BLaER1 treated with 17β-estradiol and CSF1 and Interleukin-3, amounts not matched to agents 10 nM and 100 nM (cell line): ENCODE measurements around the gene OSBPL10.
"Not testable (repeated sequence)": the region's sequence is repeated elsewhere in the genome, so short reads cannot be mapped to it uniquely, and the experiment has no call there.

Source experiments
- H3K27ac ChIP-seq, 11 experiments: shearing (Covaris generic); formaldehyde crosslinking; 2 replicates each; pipeline ENCODE4 v1.8.1; 2022
- H3K27me3 ChIP-seq, 11 experiments: shearing (Covaris generic); formaldehyde crosslinking; 2 replicates each; pipeline ENCODE4 v1.8.1; 2022
- H3K36me3 ChIP-seq, 11 experiments: shearing (Covaris generic); formaldehyde crosslinking; 2 replicates each; pipeline ENCODE4 v1.8.1; 2022
- H3K4me1 ChIP-seq, 10 experiments: shearing (Covaris generic); formaldehyde crosslinking; 2 replicates each; pipeline ENCODE4 v1.8.1; 2022
- H3K4me2 ChIP-seq, 11 experiments: shearing (Covaris generic); formaldehyde crosslinking; 2 replicates each; pipeline ENCODE4 v1.8.1; 2022
- H3K4me3 ChIP-seq, 10 experiments: shearing (Covaris generic); formaldehyde crosslinking; 2 replicates each; pipeline ENCODE4 v1.8.1; 2022
- H3K9ac ChIP-seq, 11 experiments: shearing (Covaris generic); formaldehyde crosslinking; 2 replicates each; pipeline ENCODE4 v1.8.1; 2022
- H3K9me3 ChIP-seq, 11 experiments: shearing (Covaris generic); formaldehyde crosslinking; replicated peaks in 1 of 11; 2 replicates each; pipeline ENCODE4 v1.8.1; 2022
- H4K20me1 ChIP-seq, 11 experiments: shearing (Covaris generic); formaldehyde crosslinking; 2 replicates each; pipeline ENCODE4 v1.8.1; 2022
- Cebpa-rat ChIP-seq, 11 experiments: shearing (Covaris generic); IDR thresholded peaks; 2 replicates each; pipeline ENCODE4 v1.8.1; 2022

The OSBPL10 gene

DNA sequence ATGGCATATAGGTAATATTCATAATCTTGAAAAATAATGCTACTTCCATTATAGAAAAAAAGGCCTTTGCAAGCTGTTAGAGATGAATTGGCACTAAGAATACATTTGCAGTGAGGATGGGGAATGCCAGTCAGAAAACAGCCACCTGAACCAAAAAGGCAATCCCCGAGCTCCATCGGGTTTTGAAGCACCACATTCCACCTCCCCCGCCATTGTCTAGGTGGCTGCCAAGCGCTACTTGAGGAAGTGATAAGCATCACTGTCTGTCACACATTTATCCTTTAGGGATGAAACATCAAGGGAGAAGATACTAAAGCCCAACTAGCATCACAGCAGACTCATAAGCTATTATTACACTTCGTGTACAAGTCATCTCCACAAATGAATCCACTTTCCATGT lies 112.8 kb downstream of the OSBPL10 start:
- Histone ChIP-seq H3K9me3 (peaks cover 0 to 8% (median 5%) of the 10 kb centered on the region in 11 experiments; a peak in 5 of 22 replicates), H3K4me1 (no peaks in the 10 kb centered on the region), H3K27me3 (no peaks in the 10 kb centered on the region), H3K9ac (no peak overlapping the region), H3K4me2 (no peak overlapping the region), H4K20me1 (no peaks in the 10 kb centered on the region), H3K4me3 (no peak overlapping the region), H3K36me3 (no peaks in the 10 kb centered on the region), H3K27ac (no peak overlapping the region)
- no peak for TF ChIP-seq Cebpa-rat (IDR thresholded peaks at IDR 0.05)

DNA sequence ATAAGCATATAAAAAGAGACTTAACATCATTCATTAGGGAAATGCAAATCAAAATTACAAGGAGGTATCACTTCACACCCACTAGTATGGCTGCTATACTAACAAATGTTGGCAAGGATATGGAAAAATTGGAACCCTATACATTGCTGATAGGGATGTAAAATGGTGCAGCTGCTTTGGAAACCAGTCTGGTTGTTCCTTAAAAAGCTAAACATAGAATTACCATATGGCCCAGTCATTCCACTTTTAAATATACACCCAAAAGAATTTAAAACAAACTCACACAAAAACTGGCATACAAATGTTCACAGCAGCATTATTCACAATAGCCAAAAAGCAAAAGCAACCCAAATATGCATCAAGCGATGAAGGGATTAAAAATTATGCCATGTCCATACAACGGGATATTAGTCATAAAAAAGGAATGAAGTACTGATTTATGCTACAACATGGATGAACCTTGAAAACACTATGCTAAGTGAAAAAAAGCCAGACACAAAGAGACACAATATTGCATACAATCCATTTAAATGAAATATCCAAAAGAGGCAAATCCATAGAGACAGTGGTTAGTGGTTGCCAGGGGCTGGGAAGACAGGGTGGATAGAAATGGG lies 118.3 kb downstream of the OSBPL10 start:
- Histone ChIP-seq H3K4me1 (no peaks in the 10 kb centered on the region), H3K4me3 (no peak overlapping the region), H3K27ac (no peak overlapping the region), H4K20me1 (no peaks in the 10 kb centered on the region), H3K9me3 (no peaks in the 10 kb centered on the region), H3K36me3 (no peaks in the 10 kb centered on the region), H3K9ac (no peak overlapping the region), H3K4me2 (no peak overlapping the region), H3K27me3 (no peaks in the 10 kb centered on the region)
- no peak for TF ChIP-seq Cebpa-rat (IDR thresholded peaks at IDR 0.05)

DNA sequence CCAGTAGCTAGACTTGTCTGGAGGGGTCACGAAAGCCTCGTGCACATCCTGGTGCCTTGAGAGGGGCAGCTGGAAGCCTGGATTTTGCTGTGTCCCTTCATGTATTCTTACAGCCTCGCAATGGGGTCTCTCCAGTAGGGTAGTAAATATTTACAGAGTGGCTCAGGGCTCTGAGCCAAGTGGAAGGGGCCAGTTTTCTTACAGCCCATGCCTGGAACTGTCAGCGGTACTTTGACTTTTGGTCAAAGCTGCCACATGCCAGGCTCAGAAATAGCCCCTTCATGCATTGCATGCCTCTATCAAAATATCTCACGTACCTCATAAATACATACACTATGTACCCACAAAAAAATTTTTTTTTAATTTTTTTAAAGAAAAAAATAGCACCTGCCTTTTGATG lies 119.2 kb downstream of the OSBPL10 start:
- Histone ChIP-seq H4K20me1 (no peaks in the 10 kb centered on the region), H3K36me3 (no peaks in the 10 kb centered on the region), H3K9me3 (no peaks in the 10 kb centered on the region), H3K27me3 (no peaks in the 10 kb centered on the region), H3K27ac (no peak overlapping the region), H3K4me2 (no peak overlapping the region), H3K4me3 (no peak overlapping the region), H3K4me1 (no peaks in the 10 kb centered on the region), H3K9ac (no peak overlapping the region)
- no peak for TF ChIP-seq Cebpa-rat (IDR thresholded peaks at IDR 0.05)

DNA sequence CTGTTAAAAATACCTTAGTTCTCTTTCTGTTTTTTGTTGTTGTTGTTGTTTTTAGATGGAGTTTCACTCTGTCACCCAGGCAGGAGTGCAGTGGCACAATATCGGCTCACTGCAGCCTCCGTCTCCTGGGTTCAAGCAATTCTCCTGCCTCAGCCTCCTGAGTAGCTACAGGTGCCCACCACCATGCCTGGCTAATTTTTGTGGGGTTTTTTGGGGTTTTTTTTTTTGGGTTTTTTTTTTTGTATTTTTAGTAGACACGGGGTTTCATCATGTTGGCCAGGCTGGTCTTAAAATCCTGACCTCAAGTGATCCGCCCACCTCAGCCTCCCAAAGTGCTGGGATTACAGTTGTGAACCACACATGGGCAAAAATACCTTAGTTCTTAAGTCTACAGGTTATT lies 120.4 kb downstream of the OSBPL10 start:
- not testable (repeated sequence) for H3K4me3 ChIP-seq, H3K4me1 ChIP-seq, H3K27ac ChIP-seq, H4K20me1 ChIP-seq, H3K36me3 ChIP-seq, H3K9ac ChIP-seq, H3K9me3 ChIP-seq, H3K27me3 ChIP-seq, H3K4me2 ChIP-seq

DNA sequence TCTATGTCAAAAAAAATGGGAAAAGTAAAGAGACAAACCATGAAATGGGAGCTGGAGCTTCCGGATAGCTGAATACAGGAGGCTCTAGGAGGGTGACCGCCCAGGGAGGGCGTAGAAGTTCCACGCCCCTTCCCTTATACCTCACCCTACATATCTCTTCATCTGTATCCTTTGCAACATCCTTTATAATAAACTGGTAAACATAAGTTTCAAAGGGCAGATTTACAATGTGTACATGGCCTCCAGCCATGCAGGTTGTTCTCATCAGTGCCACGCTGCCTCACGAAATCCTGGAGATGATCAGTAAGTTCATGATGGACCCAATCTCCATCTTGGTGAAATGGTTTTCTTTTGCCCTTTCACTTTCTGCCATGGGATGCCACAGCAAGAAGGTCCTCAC lies 121.8 kb downstream of the OSBPL10 start:
- Histone ChIP-seq H3K27me3 (no peaks in the 10 kb centered on the region), H3K9me3 (no peaks in the 10 kb centered on the region), H3K9ac (no peak overlapping the region), H3K27ac (no peak overlapping the region), H3K4me3 (no peak overlapping the region), H3K4me1 (peaks cover 0 to under 1% (median 0%) of the 10 kb centered on the region in 10 experiments; a peak in 2 of 20 replicates), H3K36me3 (no peaks in the 10 kb centered on the region), H4K20me1 (no peaks in the 10 kb centered on the region), H3K4me2 (no peak overlapping the region)
- no peak for TF ChIP-seq Cebpa-rat (IDR thresholded peaks at IDR 0.05)

DNA sequence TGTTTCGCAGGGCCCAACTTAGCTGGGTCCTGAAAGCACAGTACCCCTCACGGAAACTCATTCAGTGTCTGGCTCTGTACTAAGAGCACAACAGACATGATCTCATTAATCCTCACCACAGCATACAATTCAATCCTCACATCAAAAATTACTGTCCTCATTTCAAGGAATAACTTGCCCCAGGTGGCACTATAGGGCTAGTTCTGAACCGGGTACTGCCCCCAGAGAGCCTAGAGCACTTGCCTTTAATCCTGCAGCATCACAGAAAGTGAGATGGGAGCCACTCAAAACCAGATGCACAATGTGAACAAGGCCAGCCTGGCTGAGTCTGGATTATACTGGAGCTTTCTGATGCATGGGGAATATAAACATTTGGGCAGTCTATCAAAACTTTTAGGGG lies 122.6 kb downstream of the OSBPL10 start:
- H3K4me3 ChIP-seq, result no peak overlapping the region
- no peak for TF ChIP-seq Cebpa-rat (IDR thresholded peaks at IDR 0.05)
- H3K27me3 ChIP-seq, result no peaks in the 10 kb centered on the region
- no peaks in the 10 kb centered on the region for H3K9me3 ChIP-seq
- no peak overlapping the region for H3K27ac ChIP-seq
- no peaks in the 10 kb centered on the region for H4K20me1 ChIP-seq
- no peak overlapping the region for H3K9ac ChIP-seq
- peaks cover 0 to 8% (median 4%) of the 10 kb centered on the region in 10 experiments; a peak in 12 of 20 replicates for H3K4me1 ChIP-seq
- H3K36me3 ChIP-seq, result no peaks in the 10 kb centered on the region
- H3K4me2 ChIP-seq, result no peak overlapping the region

DNA sequence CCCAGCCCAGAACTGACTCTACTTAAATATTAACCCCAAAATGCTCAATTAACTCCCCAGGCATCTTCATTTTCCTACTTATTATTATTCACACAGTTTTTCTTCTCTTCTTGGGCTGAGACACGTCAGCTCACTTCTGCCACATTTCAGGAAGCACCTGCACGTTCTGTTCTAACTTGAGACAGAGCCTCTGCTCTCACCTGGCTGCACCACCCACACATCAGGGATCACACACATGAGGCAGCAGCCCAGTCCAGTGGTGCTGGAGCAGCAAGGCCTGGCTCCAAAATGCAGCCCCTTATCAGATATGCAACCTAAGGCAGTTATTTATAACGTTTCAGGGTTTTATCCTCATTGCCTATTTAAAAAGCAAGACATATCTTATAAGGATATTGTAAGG lies 127.5 kb downstream of the OSBPL10 start:
- Histone ChIP-seq H3K4me3 (no peak overlapping the region), H3K36me3 (no peaks in the 10 kb centered on the region), H3K4me2 (peak overlapping the region in 8 of 11 experiments; percentile 12 to 58 (median 37); a peak in 12 of 22 replicates), H3K27ac (no peak overlapping the region), H3K27me3 (no peaks in the 10 kb centered on the region), H3K9me3 (no peaks in the 10 kb centered on the region), H3K4me1 (peaks cover 0 to 29% (median 12%) of the 10 kb centered on the region in 10 experiments; a peak in 12 of 20 replicates), H4K20me1 (no peaks in the 10 kb centered on the region), H3K9ac (no peak overlapping the region)
- no peak for TF ChIP-seq Cebpa-rat (IDR thresholded peaks at IDR 0.05)

DNA sequence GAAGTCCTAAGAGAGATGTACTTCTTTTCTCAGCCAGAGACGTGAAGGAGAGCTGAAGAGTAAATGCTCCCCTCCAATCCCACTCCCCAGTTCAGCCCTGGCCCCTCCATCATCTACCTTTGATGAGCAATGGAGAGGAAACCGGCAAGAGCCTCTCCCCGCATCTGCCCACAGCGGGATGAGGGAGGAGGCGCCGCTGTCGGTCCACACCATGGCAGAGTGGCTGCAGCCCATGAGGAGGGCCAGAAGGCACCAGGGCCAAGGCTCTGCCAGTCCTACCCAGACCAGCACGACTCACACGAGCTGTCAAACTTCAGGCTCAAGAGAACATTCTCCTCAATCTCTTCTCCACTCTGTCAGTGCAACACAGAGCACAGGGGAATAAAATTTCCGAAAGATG lies 129.8 kb downstream of the OSBPL10 start:
- Histone ChIP-seq H3K9me3 (no peaks in the 10 kb centered on the region), H3K36me3 (no peaks in the 10 kb centered on the region), H3K9ac (no peak overlapping the region), H3K4me1 (peaks cover 0 to 29% (median 12%) of the 10 kb centered on the region in 10 experiments; a peak in 12 of 20 replicates), H3K4me2 (peak overlapping the region in 5 of 11 experiments; percentile 8 to 58 (median 34); a peak in 11 of 22 replicates), H3K27ac (no peak overlapping the region), H4K20me1 (no peaks in the 10 kb centered on the region), H3K4me3 (no peak overlapping the region), H3K27me3 (no peaks in the 10 kb centered on the region)
- no peak for TF ChIP-seq Cebpa-rat (IDR thresholded peaks at IDR 0.05)

DNA sequence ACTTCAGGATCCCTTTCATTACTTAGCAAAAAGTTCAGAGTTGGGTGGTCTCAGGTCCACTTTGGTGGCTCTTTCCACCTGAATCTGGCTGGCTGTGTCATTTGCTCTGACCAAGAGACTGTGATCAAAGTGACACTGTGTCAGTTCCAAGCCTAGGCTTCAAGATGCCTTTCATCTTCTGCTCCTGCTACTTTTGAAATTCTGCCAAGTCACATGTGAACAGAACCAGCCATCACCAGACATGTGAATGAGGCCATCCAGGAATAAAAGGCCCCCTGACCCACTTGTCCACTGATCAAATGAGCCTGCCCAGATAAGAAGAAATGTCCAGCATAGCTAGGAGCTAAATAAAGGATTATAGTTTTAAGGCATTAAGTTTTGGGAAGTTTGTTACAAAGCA lies 132.2 kb downstream of the OSBPL10 start:
- H3K27ac ChIP-seq, result no peak overlapping the region
- no peak overlapping the region for H3K4me2 ChIP-seq
- no peaks in the 10 kb centered on the region for H4K20me1 ChIP-seq
- no peaks in the 10 kb centered on the region for H3K36me3 ChIP-seq
- TF ChIP-seq Cebpa-rat (IDR thresholded peaks at IDR 0.05), result no peak
- no peak overlapping the region for H3K4me3 ChIP-seq
- no peak overlapping the region for H3K9ac ChIP-seq
- no peaks in the 10 kb centered on the region for H3K27me3 ChIP-seq
- H3K9me3 ChIP-seq, result no peaks in the 10 kb centered on the region
- peaks cover 0 to 25% (median 12%) of the 10 kb centered on the region in 10 experiments; a peak in 12 of 20 replicates for H3K4me1 ChIP-seq

DNA sequence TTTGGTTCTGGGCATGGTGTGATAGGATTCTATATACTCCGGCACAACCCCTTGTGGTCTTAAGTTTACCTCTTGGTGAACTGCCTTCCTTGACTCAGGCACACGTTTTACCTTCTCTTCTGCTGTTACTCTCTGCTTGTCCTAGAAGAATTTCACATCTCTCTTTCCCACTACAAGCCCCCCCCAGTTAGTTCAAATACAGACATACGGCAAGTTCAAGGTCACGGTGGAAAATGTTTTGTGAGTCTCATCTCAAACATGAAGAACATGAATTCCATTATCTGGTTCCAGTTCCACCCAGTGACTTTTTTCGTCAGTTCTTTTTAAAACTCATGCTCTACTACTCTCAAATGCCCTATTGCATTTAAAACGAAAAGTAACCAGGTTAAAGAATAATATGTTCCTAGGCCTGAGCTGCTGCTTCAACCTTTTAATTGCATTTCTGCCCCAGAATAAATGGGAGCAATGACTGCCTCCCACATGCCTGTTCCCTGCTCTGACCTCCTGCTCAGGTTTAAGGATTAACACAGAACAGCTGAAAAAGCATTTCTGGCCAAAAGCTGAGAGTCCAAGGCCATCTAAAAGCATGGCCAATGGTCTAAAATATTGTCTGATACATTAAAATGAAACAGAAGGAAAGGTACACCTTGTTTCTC lies 132.8 kb downstream of the OSBPL10 start:
- Histone ChIP-seq H3K4me1 (peaks cover 0 to 19% (median 7%) of the 10 kb centered on the region in 10 experiments; a peak in 12 of 20 replicates), H3K9ac (no peak overlapping the region), H3K4me3 (no peak overlapping the region), H4K20me1 (no peaks in the 10 kb centered on the region), H3K36me3 (no peaks in the 10 kb centered on the region), H3K27ac (no peak overlapping the region), H3K27me3 (no peaks in the 10 kb centered on the region), H3K9me3 (no peaks in the 10 kb centered on the region), H3K4me2 (no peak overlapping the region)
- TF ChIP-seq Cebpa-rat (IDR thresholded peaks at IDR 0.05), result no peak
